ENCODE measurements around the gene CDH12.

GRCh38 chr5:22352493-22352892 lies 500.7 kb downstream of the CDH12 start:
- TF ChIP-seq CTCF (IDR thresholded peaks at IDR 0.05), result no peak
- TF ChIP-seq POLR2A (IDR thresholded peaks at IDR 0.05), result no peak
- no peak for TF ChIP-seq POLR2AphosphoS5 (IDR thresholded peaks at IDR 0.05; ENCODE audit: insufficient read depth in 1 of 2, low read depth in 1 of 2)

Measured in vagina (tissue), 2 donors.